Astrocyte of the hippocampus (primary cell): Measurements from ENCODE around the gene POLR2J3.
"Not testable (repeated sequence)": the region's sequence is repeated elsewhere in the genome, so short reads cannot be mapped to it uniquely, and the experiment has no call there.

ENCODE experiments used
- DNase-seq: peaks from one replicate; pipeline ENCODE4 v3.0.0; 2011; ENCODE audit warnings: low read depth, low spot score

The POLR2J3 gene

DNA sequence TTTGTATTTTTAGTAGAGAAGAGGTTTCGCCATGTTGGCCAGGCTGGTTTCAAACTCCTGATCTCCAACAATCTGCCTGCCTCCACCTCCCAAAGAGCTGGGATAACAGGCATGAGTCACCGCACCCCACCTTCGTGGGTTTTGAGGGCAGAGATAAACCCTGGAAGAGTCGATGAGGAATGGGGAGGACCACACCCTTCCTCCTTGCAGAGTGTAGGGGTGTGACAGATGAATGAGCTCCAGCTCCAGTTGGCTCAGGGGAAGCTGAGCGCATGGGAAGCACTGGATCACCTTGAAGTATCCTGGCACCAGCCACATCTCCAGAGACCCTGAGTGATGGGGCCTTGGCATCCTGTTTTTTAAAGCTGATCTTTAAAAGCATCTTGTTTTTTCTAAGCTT, 11.1 kb upstream of the POLR2J3 start:
- not testable (repeated sequence) for DNase-seq

DNA sequence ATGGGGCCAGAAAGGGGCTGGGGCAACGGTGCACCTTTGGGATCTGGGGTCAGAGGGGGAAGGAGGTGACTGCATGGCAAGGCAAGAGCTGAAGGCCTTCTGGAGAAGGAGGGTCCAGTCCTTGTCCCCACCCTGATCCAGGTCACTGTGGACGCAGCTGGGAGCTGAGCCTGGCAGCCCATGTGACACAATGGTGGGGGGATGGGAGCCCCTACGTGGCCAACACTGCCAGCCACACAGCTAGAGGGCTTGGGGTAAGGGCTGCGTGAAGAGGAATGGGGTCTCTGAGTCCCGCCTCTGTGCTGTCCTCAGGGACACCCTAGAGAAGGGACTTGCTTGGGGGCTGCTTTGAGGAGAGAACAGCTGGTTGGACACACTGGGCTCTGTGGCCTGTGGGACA, 9.3 kb upstream of the POLR2J3 start:
- DNase-seq, result not testable (repeated sequence)

- DNase-seq, result not testable (repeated sequence)
Observed at GRCh38 chr7:102578486-102578885, 6.1 kb upstream of the POLR2J3 start.

- not testable (repeated sequence) for DNase-seq
Observed at GRCh38 chr7:102577315-102578240, 5.2 kb upstream of the POLR2J3 start.

DNA sequence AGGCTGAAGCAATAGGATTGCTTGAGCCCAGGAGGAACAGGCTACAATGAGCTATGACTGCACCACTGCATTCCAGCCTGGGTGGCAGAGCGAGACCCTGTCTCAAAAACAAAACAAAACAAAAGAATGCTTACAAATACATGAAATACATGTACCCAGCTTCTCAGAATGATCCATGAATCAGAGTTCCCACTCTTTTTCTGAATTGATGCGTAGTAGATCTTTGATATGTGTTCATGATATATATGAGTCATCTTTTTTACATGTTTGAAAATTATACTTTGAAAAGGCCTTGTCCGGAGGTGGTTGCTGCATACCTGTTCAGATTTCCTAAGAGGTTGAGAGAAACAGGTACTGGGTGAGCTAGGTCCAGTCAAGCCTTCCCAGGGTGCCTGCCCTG, 4.0 kb upstream of the POLR2J3 start:
- not testable (repeated sequence) for DNase-seq

DNA sequence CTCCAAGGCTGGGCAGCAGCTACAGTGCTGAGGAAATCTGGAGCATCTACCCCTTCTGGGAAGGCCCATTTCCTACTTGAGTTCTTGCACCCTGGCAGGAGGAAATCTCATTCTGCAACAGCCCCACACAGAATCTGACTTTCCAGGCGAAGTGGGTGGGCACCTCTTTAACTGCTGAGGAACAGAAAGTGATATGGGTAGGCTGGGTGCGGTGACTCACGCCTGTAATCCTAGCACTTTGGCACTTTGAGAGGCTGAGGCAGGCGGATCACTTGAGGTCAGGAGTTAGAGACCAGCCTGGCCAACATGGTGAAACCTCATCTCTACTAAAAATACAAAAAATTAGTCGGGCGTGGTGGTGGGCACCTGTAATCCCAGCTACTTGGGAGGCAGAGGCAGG, 2.2 kb upstream of the POLR2J3 start:
- DNase-seq, result not testable (repeated sequence)

DNA sequence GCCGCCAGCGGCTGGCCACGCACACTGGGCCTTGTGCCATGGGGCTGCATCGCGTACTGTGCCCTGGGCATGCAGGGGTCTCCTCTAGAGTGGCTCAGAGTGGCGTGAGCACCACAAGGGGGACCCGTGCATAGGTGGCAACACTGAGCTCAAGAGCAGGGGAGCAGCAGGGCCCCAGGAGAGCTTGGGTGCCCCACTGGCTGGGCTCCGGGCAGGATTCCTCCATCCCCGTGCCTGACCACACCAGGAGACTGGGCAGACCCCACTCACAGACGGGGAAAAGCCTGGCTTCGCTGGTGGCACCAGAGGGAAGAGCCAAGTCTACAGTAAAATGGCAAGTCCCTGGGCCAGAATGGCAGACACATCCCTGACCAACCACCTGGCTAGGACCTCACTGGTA, 3.8 kb downstream of the POLR2J3 start:
- DNase-seq, result peak; percentile 15

- not testable (repeated sequence) for DNase-seq
Observed at GRCh38 chr7:102550808-102551422, 21.5 kb downstream of the POLR2J3 start, which contains the start of gene SPDYE2. SPDYE2 (plus strand) TSS chr7:102551226; CDS start chr7:102553256, 2,030 bp downstream.

DNA sequence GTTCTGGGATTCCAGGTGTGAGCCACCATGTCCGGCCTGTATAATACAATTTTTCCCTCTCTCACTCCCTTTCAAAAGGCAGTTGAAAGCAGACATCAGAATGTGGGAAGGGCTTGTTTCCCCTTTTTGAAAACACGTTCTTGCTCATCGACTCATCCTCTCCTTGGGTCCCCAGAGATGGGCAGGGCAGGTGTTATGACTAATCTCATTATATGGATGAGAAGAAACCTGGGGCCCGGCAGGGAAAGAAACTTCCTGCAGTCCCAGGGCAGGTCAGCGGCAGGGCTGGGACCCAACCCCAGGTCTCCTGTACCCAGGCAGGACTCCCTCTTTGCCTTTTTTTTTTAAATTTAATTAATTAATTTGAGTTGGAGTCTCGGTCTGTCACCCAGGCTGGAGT, 26.0 kb downstream of the POLR2J3 start:
- not testable (repeated sequence) for DNase-seq

- DNase-seq, result not testable (repeated sequence)
Observed at GRCh38 chr7:102545288-102545687, 27.1 kb downstream of the POLR2J3 start.

DNA sequence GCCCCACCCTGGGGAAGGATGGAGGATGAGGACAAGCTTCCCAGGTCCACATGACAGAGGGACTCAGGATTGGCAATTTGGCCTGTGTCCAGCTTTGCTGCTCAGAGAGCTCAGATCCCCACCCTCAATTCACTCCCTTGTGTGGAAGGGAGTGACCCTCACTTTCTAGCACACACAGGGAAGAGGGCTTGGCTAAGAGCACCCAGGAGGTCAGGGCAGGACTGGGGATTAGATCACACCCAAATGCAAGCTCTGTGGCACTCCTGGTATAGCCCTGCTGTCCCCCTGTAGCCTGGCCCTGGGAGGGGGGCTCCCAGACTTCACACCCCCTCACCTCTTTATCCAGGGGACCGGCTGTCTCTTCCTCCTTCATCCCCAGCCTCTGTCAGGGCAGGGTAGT, 28.0 kb downstream of the POLR2J3 start:
- not testable (repeated sequence) for DNase-seq

GRCh38 chr7:102543596-102543995, 28.8 kb downstream of the POLR2J3 start, which contains the start of gene UPK3BL2:
UPK3BL2 (minus strand) TSS chr7:102543696; CDS start chr7:102543636, 60 bp downstream.
- DNase-seq, result not testable (repeated sequence)

DNA sequence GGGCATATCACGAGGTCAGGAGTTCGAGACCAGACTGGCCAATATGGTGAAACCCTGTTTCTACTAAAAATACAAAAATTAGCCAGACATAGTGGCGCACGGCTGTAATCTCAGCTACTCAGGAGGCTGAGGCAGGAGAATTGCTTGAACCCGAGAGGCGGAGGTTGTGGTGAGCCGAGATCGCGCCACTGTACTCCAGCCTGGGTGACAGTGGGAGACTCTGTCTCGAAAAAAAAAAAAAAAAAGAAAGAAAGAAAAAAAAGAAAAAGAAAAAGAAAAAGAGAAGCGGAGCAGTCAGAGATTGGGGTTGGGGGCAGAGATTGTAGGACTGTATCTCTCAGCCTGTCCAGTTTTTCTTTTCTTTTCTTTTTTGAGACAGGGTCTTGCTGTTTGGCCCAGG, 29.6 kb downstream of the POLR2J3 start:
- not testable (repeated sequence) for DNase-seq

GRCh38 chr7:102542083-102542482, 30.3 kb downstream of the POLR2J3 start:
- DNase-seq, result not testable (repeated sequence)

- DNase-seq, result not testable (repeated sequence)
Observed at GRCh38 chr7:102540604-102541003, 31.8 kb downstream of the POLR2J3 start.

DNA sequence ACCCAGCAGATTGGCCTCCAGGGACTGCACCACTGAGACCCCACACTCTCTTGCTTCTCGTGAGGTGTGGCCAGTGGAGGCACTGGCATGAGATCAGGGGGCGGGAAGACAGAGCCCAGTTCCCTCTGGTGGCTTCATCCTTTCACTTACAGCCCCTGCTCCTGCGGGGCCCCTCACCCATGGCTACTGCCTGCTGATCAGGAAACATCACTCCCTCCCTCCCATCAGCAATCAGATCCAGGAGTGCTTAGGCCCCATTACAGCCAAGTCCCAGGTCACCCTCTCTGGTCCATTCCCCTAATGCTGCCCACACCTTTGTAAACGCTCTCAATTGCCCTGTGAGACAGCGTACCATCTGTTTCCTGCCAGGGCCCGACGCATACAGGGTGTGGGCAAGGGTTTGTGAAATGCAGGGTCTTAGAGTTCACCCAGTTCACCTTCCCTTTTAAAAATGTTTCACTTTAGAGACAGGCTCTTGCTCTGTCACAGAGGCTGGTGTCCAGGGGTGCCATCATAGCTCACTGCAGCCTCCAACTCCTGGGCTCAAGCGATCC, 37.2 kb downstream of the POLR2J3 start:
- not testable (repeated sequence) for DNase-seq

DNA sequence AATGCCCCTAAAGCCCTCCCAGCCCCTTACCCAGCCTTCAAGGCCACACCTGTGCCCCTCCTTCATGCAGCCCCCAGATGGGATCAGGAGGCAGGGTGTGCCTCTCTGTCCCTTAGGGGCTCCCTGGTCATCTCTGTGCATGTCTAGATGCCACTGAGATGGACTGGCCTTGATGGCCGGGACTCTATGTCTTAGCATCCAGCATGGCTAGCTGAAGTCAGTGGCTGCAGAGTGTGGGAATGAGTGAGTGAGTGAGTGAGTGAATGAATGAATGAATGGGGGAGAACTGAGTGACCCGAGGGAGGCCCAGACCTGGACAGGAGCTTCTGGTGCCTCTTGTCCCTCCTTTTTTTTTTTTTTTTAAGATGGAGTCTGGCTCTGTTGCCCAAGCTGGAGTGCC, 40.3 kb downstream of the POLR2J3 start:
- DNase-seq, result not testable (repeated sequence)

DNA sequence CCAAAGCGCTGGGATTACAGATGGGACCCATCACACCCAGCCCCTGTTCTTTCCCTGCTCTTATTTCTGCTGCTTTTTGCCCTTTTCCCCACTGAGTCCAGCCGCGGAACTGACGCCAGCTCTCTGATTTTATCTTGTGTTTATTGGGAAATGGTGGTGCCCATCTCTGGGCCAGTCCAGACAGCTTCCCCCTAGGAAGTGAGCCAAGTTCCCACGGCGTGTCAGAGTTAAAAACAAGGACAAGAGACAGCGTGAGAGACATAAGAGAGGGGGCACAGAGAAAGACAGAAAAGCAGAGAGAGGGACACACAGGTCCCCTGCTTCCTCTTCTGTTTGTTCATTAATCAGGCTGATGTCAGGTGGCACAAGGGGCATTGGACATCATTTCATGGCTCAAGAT, 40.8 kb downstream of the POLR2J3 start:
- DNase-seq, result not testable (repeated sequence)

DNA sequence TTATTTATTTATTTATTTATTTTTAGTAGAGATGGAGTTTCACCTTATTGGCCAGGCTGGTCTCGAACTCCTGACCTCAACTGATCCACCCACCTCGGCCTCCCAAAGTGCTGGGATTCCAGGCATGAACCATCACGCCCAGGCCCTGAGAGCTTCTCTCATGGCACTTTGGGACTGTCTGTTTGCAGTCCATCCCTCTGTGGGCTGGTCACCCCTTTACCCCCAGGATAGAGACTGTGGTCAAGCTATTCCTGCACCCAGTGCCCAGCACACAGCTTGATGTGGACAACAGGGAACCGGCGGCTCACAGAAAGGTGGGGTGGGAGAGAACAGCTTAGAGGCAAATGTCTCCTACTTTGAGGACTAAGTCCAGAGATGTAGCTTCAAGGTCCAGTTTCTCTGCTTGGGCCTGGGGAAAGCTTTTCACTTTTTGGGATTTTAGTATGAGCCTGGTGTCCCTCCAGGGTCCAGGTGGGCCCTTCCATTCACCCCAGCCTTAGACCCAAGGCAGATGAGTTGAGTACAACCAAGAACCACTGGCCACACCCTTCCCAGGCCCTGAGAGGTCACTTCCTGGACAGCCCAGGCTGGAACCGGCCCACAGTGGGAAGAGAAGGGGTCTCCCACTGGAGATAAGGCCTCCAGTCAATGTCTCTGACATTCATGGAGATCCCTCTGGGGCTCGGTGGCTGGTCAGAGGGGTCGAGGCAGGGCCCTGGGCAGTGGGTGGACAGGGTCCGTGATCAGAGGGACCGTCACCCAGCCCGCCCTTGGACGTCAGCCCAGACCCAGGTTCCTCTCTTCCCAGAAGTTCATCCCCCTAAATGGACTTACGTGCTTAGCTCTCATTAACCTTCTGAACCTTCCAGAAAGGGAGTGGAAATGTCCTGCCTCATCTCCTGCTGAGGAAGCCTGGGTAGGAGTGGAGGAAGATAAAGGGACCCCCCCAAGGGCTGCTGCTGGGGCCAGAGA, 44.3 kb downstream of the POLR2J3 start:
- not testable (repeated sequence) for DNase-seq

GRCh38 chr7:102527182-102527581, 45.2 kb downstream of the POLR2J3 start:
- not testable (repeated sequence) for DNase-seq

GRCh38 chr7:102524803-102525202, 47.6 kb downstream of the POLR2J3 start:
- DNase-seq, result not testable (repeated sequence)
